ENCODE results near the gene SLC25A30. TPM values are rescaled to one million over a fixed set of nuclear protein-coding genes. Genes with fewer than 3 reads are reported as not detected.

The SLC25A30 gene
- total RNA-seq, 1 experiment from 2014 or later, result 6.3 TPM

DNA sequence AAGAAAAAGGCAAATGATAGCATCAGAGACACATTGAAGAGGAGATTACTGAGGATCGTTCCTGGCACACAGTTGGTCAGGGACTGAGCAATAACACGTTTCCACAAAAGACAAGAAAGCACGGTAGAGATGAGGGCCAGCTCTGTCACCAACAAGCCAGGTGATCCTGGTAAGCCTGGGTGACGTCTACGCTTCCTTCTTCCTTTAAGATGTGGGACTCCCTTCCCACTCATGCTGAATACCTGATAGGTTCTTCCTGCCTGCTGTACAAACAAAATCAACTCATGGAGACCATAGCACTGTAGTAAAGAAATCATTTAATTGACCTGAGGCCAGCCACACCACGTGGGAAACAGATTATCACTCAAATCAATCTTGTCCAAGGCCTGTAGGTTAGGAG, 26.9 kb upstream of the SLC25A30 start:
- H2BK120ac ChIP-seq (ENCODE audit: low read depth, low read length, poor library complexity, severe bottlenecking), result no peak overlapping the region
- no peak overlapping the region for H2BK5ac ChIP-seq (ENCODE audit: insufficient read length, low read length)
- H3K4me1 ChIP-seq (ENCODE audit: insufficient read depth, low read length), result no peaks in the 10 kb centered on the region
- no peak overlapping the region for H2AFZ ChIP-seq (ENCODE audit: low read length)
- H3K14ac ChIP-seq (ENCODE audit: insufficient read depth, low read length), result no peak overlapping the region
- no peaks in the 10 kb centered on the region for H3K79me1 ChIP-seq (ENCODE audit: insufficient read depth, low read depth, low read length, poor library complexity, severe bottlenecking)
- Mint-ChIP-seq H3K4me1 (peaks cover 11 to 19% of the 10 kb centered on the region in 2 experiments), H3K27ac (no peak overlapping the region), H3K36me3 (ENCODE audit: insufficient read depth in 1 of 3, low read depth in 3 of 3) (no peaks in the 10 kb centered on the region), H3K27me3 (ENCODE audit: low read depth) (0 out of 2 replicates have a peak, but pooled peaks cover 2% of the 10 kb centered on the region), H3K9me3 (no peaks in the 10 kb centered on the region), H3K4me3 (no peak overlapping the region)
- H3K27ac ChIP-seq (ENCODE audit: insufficient read length, low read depth, low read length), result no peak overlapping the region
- no peak overlapping the region for H3K18ac ChIP-seq (ENCODE audit: insufficient read length, low read depth, low read length)
- H3K4ac ChIP-seq (ENCODE audit: low read depth, low read length), result no peak overlapping the region
- H3K56ac ChIP-seq (ENCODE audit: insufficient read length, low read depth, low read length), result no peak overlapping the region
- H3T11ph ChIP-seq (ENCODE audit: low read length), result no peak overlapping the region
- H3K23ac ChIP-seq (ENCODE audit: insufficient read length, low read depth, low read length), result no peak overlapping the region
- no peak overlapping the region for H2BK20ac ChIP-seq (ENCODE audit: low read depth, low read length, poor library complexity, severe bottlenecking)
- no peaks in the 10 kb centered on the region for H4K20me1 ChIP-seq (ENCODE audit: control insufficient read depth, insufficient read depth, insufficient read length)
- no peaks in the 10 kb centered on the region for H3K9me3 ChIP-seq (ENCODE audit: control insufficient read depth, low read depth, low read length)
- no peak overlapping the region for H2AK5ac ChIP-seq (ENCODE audit: insufficient read length, low read length)
- no peak overlapping the region for H2BK15ac ChIP-seq (ENCODE audit: low read depth, low read length)
- no peak overlapping the region for H3K4me2 ChIP-seq (ENCODE audit: insufficient read depth, insufficient read length, low read length)
- no peak overlapping the region for H4K8ac ChIP-seq (replicated peaks; ENCODE audit: insufficient read length, low read depth, low read length)
- no peaks in the 10 kb centered on the region for H3K23me2 ChIP-seq (ENCODE audit: insufficient read length, low read depth, low read length, poor library complexity, severe bottlenecking)
- DNase-seq, result no peak
- no peak overlapping the region for H2BK12ac ChIP-seq (ENCODE audit: insufficient read length, low read depth, low read length)
- H3K9ac ChIP-seq (ENCODE audit: extremely low read depth, insufficient read length, low read length), result no peak overlapping the region
- no peaks in the 10 kb centered on the region for H3K79me2 ChIP-seq (ENCODE audit: insufficient read depth, low read length)
- WGBS (ENCODE audit: extremely low coverage, insufficient read length, low lambda C conversion rate), result no CpG with 5 or more reads among the region's 6 CpGs
- no peaks in the 10 kb centered on the region for H3K27me3 ChIP-seq (ENCODE audit: insufficient read depth, low read length)
- TF ChIP-seq, protein P1, sequence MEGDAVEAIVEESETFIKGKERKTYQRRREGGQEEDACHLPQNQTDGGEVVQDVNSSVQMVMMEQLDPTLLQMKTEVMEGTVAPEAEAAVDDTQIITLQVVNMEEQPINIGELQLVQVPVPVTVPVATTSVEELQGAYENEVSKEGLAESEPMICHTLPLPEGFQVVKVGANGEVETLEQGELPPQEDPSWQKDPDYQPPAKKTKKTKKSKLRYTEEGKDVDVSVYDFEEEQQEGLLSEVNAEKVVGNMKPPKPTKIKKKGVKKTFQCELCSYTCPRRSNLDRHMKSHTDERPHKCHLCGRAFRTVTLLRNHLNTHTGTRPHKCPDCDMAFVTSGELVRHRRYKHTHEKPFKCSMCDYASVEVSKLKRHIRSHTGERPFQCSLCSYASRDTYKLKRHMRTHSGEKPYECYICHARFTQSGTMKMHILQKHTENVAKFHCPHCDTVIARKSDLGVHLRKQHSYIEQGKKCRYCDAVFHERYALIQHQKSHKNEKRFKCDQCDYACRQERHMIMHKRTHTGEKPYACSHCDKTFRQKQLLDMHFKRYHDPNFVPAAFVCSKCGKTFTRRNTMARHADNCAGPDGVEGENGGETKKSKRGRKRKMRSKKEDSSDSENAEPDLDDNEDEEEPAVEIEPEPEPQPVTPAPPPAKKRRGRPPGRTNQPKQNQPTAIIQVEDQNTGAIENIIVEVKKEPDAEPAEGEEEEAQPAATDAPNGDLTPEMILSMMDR (conservative IDR thresholded peaks at IDR 0.05), result no peak
- H4K91ac ChIP-seq (ENCODE audit: insufficient read length, low read depth, low read length), result no peak overlapping the region
- H4K5ac ChIP-seq (ENCODE audit: insufficient read length, low read depth, low read length), result no peak overlapping the region
